Measurements from ENCODE around the gene HDLBP. TPM values are rescaled to one million over a fixed set of nuclear protein-coding genes. Genes with fewer than 3 reads are reported as not detected.

HDLBP gene
- total and polyA plus RNA-seq, 10 of the 15 experiments (the other 5 are each of a cell fraction or from before 2014, with no cell fraction given), result 19.5 to 383 (median 249) TPM

DNA sequence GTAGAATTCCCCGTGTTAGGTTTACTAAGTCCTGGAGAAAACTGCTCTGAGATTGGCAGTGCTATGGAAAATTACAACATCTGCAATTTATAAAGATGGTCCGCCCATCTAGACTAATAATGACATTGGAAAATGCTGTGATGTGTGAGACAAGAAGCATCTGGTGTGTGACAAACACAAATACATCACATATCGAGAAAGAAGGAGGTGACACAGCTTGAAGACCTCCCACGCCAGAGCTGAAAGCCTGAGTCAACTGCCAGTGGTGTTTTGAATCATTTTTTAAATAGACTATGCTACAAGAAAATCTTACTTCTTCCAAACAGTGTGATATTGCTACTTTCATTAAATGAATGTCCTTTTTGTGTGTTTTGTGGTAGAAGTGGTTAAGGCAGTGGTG is 135.6 kb downstream of the HDLBP start (continued):
- no peak for TF ChIP-seq GABPA (IDR thresholded peaks at IDR 0.05; ENCODE audit: low read depth)
- no peak for TF ChIP-seq BMI1 (IDR thresholded peaks at IDR 0.05; ENCODE audit: borderline replicate concordance)

DNA sequence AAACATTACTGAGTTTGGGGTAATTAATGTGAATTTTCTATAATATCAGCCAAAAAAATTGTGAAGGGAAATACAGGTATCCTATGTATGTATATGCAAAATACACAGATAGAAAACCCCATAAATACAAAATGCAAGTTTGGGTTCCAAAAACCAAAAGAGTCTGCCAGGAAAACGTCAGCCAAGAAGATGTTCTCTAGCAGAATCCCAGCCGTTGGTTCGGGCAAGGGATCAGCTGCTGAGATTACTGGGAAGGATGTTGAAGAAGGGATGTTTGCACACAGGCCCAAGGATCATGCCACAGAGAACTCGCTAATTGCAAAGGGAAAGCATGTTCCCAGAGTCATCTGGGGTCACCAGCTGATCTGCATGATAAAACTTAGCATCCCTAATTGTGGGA is 136.5 kb downstream of the HDLBP start:
- POLR2A ChIA-PET, result no interaction called here
- TF ChIP-seq WRNIP1 (IDR thresholded peaks at IDR 0.05; ENCODE audit: borderline replicate concordance, low read depth, low read length) (no peak), SP1 (IDR thresholded peaks at IDR 0.05; ENCODE audit: low read depth, low read length) (no peak), NR2F1 (conservative IDR thresholded peaks at IDR 0.05) (no peak), BCL3 (IDR thresholded peaks at IDR 0.05; ENCODE audit: borderline replicate concordance, insufficient read depth, low read depth, low read length, poor library complexity, severe bottlenecking) (no peak)
- TF ChIP-seq, protein P1, sequence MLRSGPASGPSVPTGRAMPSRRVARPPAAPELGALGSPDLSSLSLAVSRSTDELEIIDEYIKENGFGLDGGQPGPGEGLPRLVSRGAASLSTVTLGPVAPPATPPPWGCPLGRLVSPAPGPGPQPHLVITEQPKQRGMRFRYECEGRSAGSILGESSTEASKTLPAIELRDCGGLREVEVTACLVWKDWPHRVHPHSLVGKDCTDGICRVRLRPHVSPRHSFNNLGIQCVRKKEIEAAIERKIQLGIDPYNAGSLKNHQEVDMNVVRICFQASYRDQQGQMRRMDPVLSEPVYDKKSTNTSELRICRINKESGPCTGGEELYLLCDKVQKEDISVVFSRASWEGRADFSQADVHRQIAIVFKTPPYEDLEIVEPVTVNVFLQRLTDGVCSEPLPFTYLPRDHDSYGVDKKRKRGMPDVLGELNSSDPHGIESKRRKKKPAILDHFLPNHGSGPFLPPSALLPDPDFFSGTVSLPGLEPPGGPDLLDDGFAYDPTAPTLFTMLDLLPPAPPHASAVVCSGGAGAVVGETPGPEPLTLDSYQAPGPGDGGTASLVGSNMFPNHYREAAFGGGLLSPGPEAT (IDR thresholded peaks at IDR 0.05; ENCODE audit: low read depth), result no peak
- TF ChIP-seq, protein P2, sequence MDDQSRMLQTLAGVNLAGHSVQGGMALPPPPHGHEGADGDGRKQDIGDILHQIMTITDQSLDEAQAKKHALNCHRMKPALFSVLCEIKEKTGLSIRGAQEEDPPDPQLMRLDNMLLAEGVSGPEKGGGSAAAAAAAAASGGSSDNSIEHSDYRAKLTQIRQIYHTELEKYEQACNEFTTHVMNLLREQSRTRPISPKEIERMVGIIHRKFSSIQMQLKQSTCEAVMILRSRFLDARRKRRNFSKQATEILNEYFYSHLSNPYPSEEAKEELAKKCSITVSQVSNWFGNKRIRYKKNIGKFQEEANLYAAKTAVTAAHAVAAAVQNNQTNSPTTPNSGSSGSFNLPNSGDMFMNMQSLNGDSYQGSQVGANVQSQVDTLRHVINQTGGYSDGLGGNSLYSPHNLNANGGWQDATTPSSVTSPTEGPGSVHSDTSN (IDR thresholded peaks at IDR 0.05; ENCODE audit: insufficient replicate concordance, low read depth, low read length), result no peak
- TF ChIP-seq, protein P3, sequence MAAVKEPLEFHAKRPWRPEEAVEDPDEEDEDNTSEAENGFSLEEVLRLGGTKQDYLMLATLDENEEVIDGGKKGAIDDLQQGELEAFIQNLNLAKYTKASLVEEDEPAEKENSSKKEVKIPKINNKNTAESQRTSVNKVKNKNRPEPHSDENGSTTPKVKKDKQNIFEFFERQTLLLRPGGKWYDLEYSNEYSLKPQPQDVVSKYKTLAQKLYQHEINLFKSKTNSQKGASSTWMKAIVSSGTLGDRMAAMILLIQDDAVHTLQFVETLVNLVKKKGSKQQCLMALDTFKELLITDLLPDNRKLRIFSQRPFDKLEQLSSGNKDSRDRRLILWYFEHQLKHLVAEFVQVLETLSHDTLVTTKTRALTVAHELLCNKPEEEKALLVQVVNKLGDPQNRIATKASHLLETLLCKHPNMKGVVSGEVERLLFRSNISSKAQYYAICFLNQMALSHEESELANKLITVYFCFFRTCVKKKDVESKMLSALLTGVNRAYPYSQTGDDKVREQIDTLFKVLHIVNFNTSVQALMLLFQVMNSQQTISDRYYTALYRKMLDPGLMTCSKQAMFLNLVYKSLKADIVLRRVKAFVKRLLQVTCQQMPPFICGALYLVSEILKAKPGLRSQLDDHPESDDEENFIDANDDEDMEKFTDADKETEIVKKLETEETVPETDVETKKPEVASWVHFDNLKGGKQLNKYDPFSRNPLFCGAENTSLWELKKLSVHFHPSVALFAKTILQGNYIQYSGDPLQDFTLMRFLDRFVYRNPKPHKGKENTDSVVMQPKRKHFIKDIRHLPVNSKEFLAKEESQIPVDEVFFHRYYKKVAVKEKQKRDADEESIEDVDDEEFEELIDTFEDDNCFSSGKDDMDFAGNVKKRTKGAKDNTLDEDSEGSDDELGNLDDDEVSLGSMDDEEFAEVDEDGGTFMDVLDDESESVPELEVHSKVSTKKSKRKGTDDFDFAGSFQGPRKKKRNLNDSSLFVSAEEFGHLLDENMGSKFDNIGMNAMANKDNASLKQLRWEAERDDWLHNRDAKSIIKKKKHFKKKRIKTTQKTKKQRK (IDR thresholded peaks at IDR 0.05; ENCODE audit: low read depth, low read length), result no peak
- 84% methylated on average over 4 of the region's 4 CpGs for WGBS (ENCODE audit: insufficient coverage, insufficient replicate concordance, low lambda C conversion rate, missing lambda C conversion rate)

More for the DNA sequence above, 136.5 kb downstream of the HDLBP start:
- Histone ChIP-seq H3K27ac (ENCODE audit: control insufficient read depth, insufficient read depth) (no peak overlapping the region), H2AFZ (ENCODE audit: control insufficient read depth, low read depth, low read length) (no peak overlapping the region), H3K36me3 (ENCODE audit: control insufficient read depth in 2 of 2, insufficient read depth in 2 of 2, low read length in 1 of 2) (peaks cover 1 to 6% of the 10 kb centered on the region in 2 experiments; a peak in 3 of 4 replicates), H4K20me1 (ENCODE audit: control insufficient read depth, insufficient read depth) (no peaks in the 10 kb centered on the region), H3K4me1 (ENCODE audit: control insufficient read depth, insufficient read depth, low read length) (no peaks in the 10 kb centered on the region), H3K27me3 (replicated peaks in 1 of 2; ENCODE audit: control insufficient read depth in 2 of 2, insufficient read depth in 2 of 2, low read length in 1 of 2) (no peaks in the 10 kb centered on the region), H3K9ac (ENCODE audit: control insufficient read depth, insufficient read depth, low read length) (no peak overlapping the region), H3K4me2 (ENCODE audit: control insufficient read depth, insufficient read depth) (no peak overlapping the region), H3K9me3 (replicated peaks; ENCODE audit: control insufficient read depth, insufficient read depth, low read length) (no peaks in the 10 kb centered on the region), H3K79me2 (ENCODE audit: control insufficient read depth, insufficient read depth, low read length) (no peaks in the 10 kb centered on the region), H3K4me3 (no peak overlapping the region)
- RAD21 ChIA-PET (ENCODE audit: unreplicated experiment), result no interaction called here
- no peak for FAIRE-seq
- BruUV-seq (replicated peaks), result no TSS peak
- in situ Hi-C loops (cut with MboI), result no loop called here
- ATAC-seq, result no peak
- CTCF ChIA-PET, result no interaction called here
- intact Hi-C loops (cut with micrococcal nuclease; ENCODE audit: unreplicated experiment), result no loop called here
- SMC1A ChIA-PET (ENCODE audit: uncharacterized antibody, unreplicated experiment), result no interaction called here
- DNase-seq (ENCODE audit: low read depth, low spot score), result no peak

All from GM12878 (cell line).